ENCODE results near the gene LYPD6B.

- TF ChIP-seq, protein P1, sequence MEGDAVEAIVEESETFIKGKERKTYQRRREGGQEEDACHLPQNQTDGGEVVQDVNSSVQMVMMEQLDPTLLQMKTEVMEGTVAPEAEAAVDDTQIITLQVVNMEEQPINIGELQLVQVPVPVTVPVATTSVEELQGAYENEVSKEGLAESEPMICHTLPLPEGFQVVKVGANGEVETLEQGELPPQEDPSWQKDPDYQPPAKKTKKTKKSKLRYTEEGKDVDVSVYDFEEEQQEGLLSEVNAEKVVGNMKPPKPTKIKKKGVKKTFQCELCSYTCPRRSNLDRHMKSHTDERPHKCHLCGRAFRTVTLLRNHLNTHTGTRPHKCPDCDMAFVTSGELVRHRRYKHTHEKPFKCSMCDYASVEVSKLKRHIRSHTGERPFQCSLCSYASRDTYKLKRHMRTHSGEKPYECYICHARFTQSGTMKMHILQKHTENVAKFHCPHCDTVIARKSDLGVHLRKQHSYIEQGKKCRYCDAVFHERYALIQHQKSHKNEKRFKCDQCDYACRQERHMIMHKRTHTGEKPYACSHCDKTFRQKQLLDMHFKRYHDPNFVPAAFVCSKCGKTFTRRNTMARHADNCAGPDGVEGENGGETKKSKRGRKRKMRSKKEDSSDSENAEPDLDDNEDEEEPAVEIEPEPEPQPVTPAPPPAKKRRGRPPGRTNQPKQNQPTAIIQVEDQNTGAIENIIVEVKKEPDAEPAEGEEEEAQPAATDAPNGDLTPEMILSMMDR (IDR thresholded peaks at IDR 0.05 in 2 of 3, conservative IDR thresholded peaks at IDR 0.05 in 1 of 3; ENCODE audit: borderline replicate concordance in 1 of 3, insufficient read depth in 1 of 3, low read depth in 2 of 3, low read length in 2 of 3) = no peak
- no peak for TF ChIP-seq POLR2A (IDR thresholded peaks at IDR 0.05; ENCODE audit: borderline replicate concordance, extremely low read depth, insufficient read depth, insufficient read length)
- no peak for TF ChIP-seq ELF1 (IDR thresholded peaks at IDR 0.05; ENCODE audit: borderline replicate concordance, low read depth)
- TF ChIP-seq, protein P2, sequence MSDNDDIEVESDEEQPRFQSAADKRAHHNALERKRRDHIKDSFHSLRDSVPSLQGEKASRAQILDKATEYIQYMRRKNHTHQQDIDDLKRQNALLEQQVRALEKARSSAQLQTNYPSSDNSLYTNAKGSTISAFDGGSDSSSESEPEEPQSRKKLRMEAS (IDR thresholded peaks at IDR 0.05) = no peak
- no peak for TF ChIP-seq ZNF274 (IDR thresholded peaks at IDR 0.05; ENCODE audit: low read depth, low read length)
- no peak for TF ChIP-seq TCF7L2 (IDR thresholded peaks at IDR 0.05; ENCODE audit: borderline replicate concordance, extremely low read depth, insufficient read depth, insufficient read length)
- no peak for TF ChIP-seq POLR2AphosphoS5 (IDR thresholded peaks at IDR 0.05; ENCODE audit: low read depth, low read length)
- TF ChIP-seq EZH2 (IDR thresholded peaks at IDR 0.05) = no peak
- no peak for TF ChIP-seq CEBPB (IDR thresholded peaks at IDR 0.05; ENCODE audit: low read depth)
- TF ChIP-seq SP1 (IDR thresholded peaks at IDR 0.05; ENCODE audit: low read depth) = no peak
Measured at GRCh38 chr2:149188291-149188690, 149.8 kb downstream of the LYPD6B start.
